Peyer's patch (tissue), 4 donors: ENCODE results near the gene DZANK1. TPM values are rescaled to one million over a fixed set of nuclear protein-coding genes. Genes with fewer than 3 reads are reported as not detected.

Experiments
- DNase-seq, 3 donors: peaks; one replicate each; pipeline ENCODE4 v3.0.0-alpha.2; 2017 to 2019
- H3K27ac ChIP-seq, 4 donors: fragments of 200-600 bp; sonication (generic); one replicate each; pipeline ENCODE4 v1.5.1; 2016 to 2019
- H3K27me3 ChIP-seq, 2 donors: fragments of 200-600 bp; sonication (generic); one replicate each; pipeline ENCODE4 v1.5.1; 2019
- H3K36me3 ChIP-seq, 3 donors: fragments of 200-600 bp; sonication (generic); one replicate each; pipeline ENCODE4 v1.5.1; 2016 to 2019
- H3K4me1 ChIP-seq, 4 donors: fragments of 200-600 bp; sonication (generic); one replicate each; pipeline ENCODE4 v1.5.1; 2016 to 2019
- H3K4me3 ChIP-seq, 4 donors: fragments of 200-600 bp; sonication (generic); 1 replicate in 3 of 4; 2 replicates in 1 of 4; pipeline ENCODE4 v1.5.1; 2016 to 2019; ENCODE audit warnings: mild to moderate bottlenecking in 1 of 4
- H3K9me3 ChIP-seq, 4 donors: fragments of 200-600 bp; sonication (generic); one replicate each; pipeline ENCODE4 v1.5.1; 2016 to 2019; ENCODE audit warnings: mild to moderate bottlenecking in 1 of 4
- CTCF ChIP-seq, 6 experiments: fragments of 450-650 bp in 4 of 6; fragments of 200-600 bp in 2 of 6; sonication (generic) in 1 of 6; IDR thresholded peaks; one replicate each; pipeline ENCODE4 v1.5.1; 2017 to 2019; ENCODE audit warnings: antibody characterized with exemption in 6 of 6, mild to moderate bottlenecking in 3 of 6, moderate library complexity in 1 of 6
- POLR2A ChIP-seq, 2 donors: fragments of 450-650 bp; IDR thresholded peaks; one replicate each; pipeline ENCODE4 v1.5.1; 2017; ENCODE audit warnings: antibody characterized with exemption in 2 of 2, mild to moderate bottlenecking in 2 of 2, moderate library complexity in 2 of 2
- total RNA-seq, 4 donors: library from RNA; depleted of rRNA; stranded (reverse); fragments of >200 nt; gene quantifications; one replicate each; pipeline ENCODE4 v1.1.0, GENCODE V29; 2016

The DZANK1 gene
- total RNA-seq, 4 donors from 2014 or later = 1.6 to 5.0 (median 2.1) TPM

- TF ChIP-seq POLR2A (IDR thresholded peaks at IDR 0.05) (peak in 1 of 2 donors; percentile 18), CTCF (IDR thresholded peaks at IDR 0.05) (no peak)
- peak; percentile 79 to 92 (median 89) for DNase-seq
- Histone ChIP-seq H3K36me3 (peaks cover 0 to 14% (median 0%) of the 10 kb centered on the region in 3 donors), H3K9me3 (no peaks in the 10 kb centered on the region), H3K27me3 (no peaks in the 10 kb centered on the region), H3K4me3 (peak within 1 kb of the TSS; percentile 57 to 77 (median 68)), H3K4me1 (peaks cover 0 to 8% (median 2%) of the 10 kb centered on the region in 4 donors), H3K27ac (peak within 1 kb of the TSS; percentile 15 to 80 (median 57))
Measured at GRCh38 chr20:18496740-18497592, 30.1 kb upstream of the DZANK1 start, which contains the start of gene RBBP9. RBBP9 (minus strand) TSS chr20:18497225; CDS start chr20:18497167, 58 bp downstream.

GRCh38 chr20:18496042-18496441 lies 29.2 kb upstream of the DZANK1 start:
- no peak for DNase-seq
- Histone ChIP-seq H3K27me3 (no peaks in the 10 kb centered on the region), H3K36me3 (peaks cover 0 to 16% (median 0%) of the 10 kb centered on the region in 3 donors), H3K4me1 (peaks cover 0 to 8% (median 2%) of the 10 kb centered on the region in 4 donors), H3K27ac (no peak overlapping the region), H3K4me3 (peak overlapping the region in 2 of 4 donors; percentile 74 to 77), H3K9me3 (no peaks in the 10 kb centered on the region)
- TF ChIP-seq POLR2A (IDR thresholded peaks at IDR 0.05) = no peak
- TF ChIP-seq CTCF (IDR thresholded peaks at IDR 0.05) = no peak

DNA sequence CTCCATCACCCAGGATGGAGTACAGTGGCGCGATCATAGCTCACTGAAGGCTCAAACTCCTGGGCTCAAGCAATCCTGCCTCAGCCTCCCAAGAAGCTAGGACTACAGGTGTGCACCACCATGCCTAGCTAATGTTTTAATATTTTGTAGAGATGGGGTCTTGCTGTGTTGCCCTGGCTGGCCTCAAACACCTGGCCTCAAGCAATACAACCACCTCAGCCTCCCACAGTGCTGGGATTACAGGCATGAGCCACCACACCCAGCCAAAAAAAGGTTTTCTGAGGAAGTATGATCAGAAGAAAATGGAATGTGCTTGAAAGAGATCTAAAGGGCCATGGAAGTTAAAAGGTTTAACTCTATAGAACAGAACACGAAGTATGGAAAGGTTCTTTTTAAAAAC lies 21.5 kb upstream of the DZANK1 start:
- no peaks in the 10 kb centered on the region for H3K9me3 ChIP-seq
- TF ChIP-seq POLR2A (IDR thresholded peaks at IDR 0.05) = no peak
- no peak for TF ChIP-seq CTCF (IDR thresholded peaks at IDR 0.05)
- H3K4me3 ChIP-seq = no peak overlapping the region
- no peak overlapping the region for H3K27ac ChIP-seq
- H3K4me1 ChIP-seq = no peaks in the 10 kb centered on the region
- H3K36me3 ChIP-seq = peaks cover 0 to 61% (median 0%) of the 10 kb centered on the region in 3 donors
- no peak for DNase-seq
- H3K27me3 ChIP-seq = no peaks in the 10 kb centered on the region

DNA sequence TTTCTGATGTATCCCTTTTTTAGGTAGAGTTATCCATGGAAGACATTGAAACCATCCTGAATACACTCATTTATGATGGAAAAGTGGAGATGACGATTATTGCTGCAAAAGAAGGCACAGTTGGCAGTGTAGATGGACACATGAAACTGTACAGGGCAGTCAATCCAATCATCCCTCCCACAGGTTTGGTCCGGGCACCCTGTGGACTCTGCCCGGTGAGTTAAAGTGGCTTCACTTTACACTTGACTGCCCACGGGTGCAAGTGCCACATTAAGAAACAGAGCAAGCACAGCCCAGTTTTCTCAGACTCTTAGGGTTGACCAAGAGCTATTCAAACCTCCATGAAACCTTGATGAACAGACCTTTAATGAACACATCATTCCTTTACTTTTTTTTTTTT lies 14.8 kb upstream of the DZANK1 start:
- peaks cover 0 to 82% (median 0%) of the 10 kb centered on the region in 3 donors for H3K36me3 ChIP-seq
- no peaks in the 10 kb centered on the region for H3K4me1 ChIP-seq
- DNase-seq = no peak
- no peak overlapping the region for H3K4me3 ChIP-seq
- no peak overlapping the region for H3K27ac ChIP-seq
- no peak for TF ChIP-seq CTCF (IDR thresholded peaks at IDR 0.05)
- TF ChIP-seq POLR2A (IDR thresholded peaks at IDR 0.05) = no peak
- no peaks in the 10 kb centered on the region for H3K27me3 ChIP-seq
- H3K9me3 ChIP-seq = no peaks in the 10 kb centered on the region

DNA sequence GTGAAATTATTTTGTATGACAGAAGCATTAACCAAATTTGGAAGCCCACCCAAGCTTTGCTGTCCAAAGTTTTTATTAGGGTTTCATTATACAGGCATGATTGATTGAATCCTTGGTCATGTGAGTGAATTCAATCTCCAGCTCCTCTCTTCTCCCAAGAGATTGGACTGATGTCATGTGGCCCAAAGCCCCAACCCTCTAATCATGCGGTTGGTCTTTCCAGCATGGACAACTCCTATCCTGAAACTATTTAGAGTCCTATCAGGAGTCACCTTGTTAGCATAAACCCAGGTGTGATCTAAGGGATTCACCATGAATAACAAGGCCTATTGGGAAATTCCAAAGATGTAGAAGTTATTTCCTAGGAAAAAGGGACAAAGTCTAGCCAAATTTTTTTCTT lies 11.0 kb upstream of the DZANK1 start:
- peaks cover 0 to 82% (median 0%) of the 10 kb centered on the region in 3 donors for H3K36me3 ChIP-seq
- no peaks in the 10 kb centered on the region for H3K9me3 ChIP-seq
- H3K27me3 ChIP-seq = no peaks in the 10 kb centered on the region
- no peak overlapping the region for H3K27ac ChIP-seq
- no peak for TF ChIP-seq CTCF (IDR thresholded peaks at IDR 0.05)
- no peak for TF ChIP-seq POLR2A (IDR thresholded peaks at IDR 0.05)
- no peak for DNase-seq
- no peak overlapping the region for H3K4me3 ChIP-seq
- H3K4me1 ChIP-seq = no peaks in the 10 kb centered on the region
